AG09309 (cell line): ENCODE results near the gene ATG4B.

Source experiments
- DNase-seq: peaks from one replicate; pipeline ENCODE4 v3.0.0-alpha.2; 2010; ENCODE audit warnings: low read depth
- H3K4me3 ChIP-seq: 2 replicates; pipeline ENCODE4 v1.5.1; 2011; ENCODE audit warnings: mild to moderate bottlenecking, low read depth, low read length, moderate library complexity; ENCODE audit not compliant: control insufficient read depth
- CTCF ChIP-seq: IDR thresholded peaks from 2 replicates; pipeline ENCODE4 v1.5.1; 2011; ENCODE audit warnings: mild to moderate bottlenecking, low read depth, low read length, inconsistent platforms; ENCODE audit not compliant: insufficient read depth, control insufficient read depth; ENCODE audit errors: missing control alignments

ATG4B gene

GRCh38 chr2:241678307-241678706, 40.8 kb downstream of the ATG4B start:
- no peak for DNase-seq
- no peak overlapping the region for H3K4me3 ChIP-seq
- TF ChIP-seq CTCF = no peak

GRCh38 chr2:241678784-241679540, 41.5 kb downstream of the ATG4B start:
- no peak for DNase-seq
- no peak overlapping the region for H3K4me3 ChIP-seq
- TF ChIP-seq CTCF = no peak

- TF ChIP-seq CTCF = no peak
- H3K4me3 ChIP-seq = no peak overlapping the region
- no peak for DNase-seq
These were observed 42.6 kb downstream of the ATG4B start for GRCh38 chr2:241680044-241680443.

GRCh38 chr2:241680827-241681599, 43.5 kb downstream of the ATG4B start:
- TF ChIP-seq CTCF = no peak
- peak; percentile 93 for DNase-seq
- H3K4me3 ChIP-seq = no peak overlapping the region

GRCh38 chr2:241686324-241686649, 48.8 kb downstream of the ATG4B start:
- H3K4me3 ChIP-seq = peak overlapping the region; percentile 80
- DNase-seq = no peak
- no peak for TF ChIP-seq CTCF

- TF ChIP-seq CTCF = no peak
- DNase-seq = peak; percentile 63
These were observed 49.3 kb downstream of the ATG4B start, which contains the start of gene DTYMK for GRCh38 chr2:241686650-241687425. Gene DTYMK (minus strand): TSS chr2:241686815. CDS start chr2:241686783, 32 bp downstream.

More at GRCh38 chr2:241686650-241687425, 49.3 kb downstream of the ATG4B start, which contains the start of gene DTYMK:
- peak within 1 kb of the TSS; percentile 80 for H3K4me3 ChIP-seq
